Dermis microvascular lymphatic vessel endothelial cell (primary cell): ENCODE results near the gene FSD1. TPM values are rescaled to one million over a fixed set of nuclear protein-coding genes. Genes with fewer than 3 reads are reported as not detected.
"Not testable (repeated sequence)": the region's sequence is repeated elsewhere in the genome, so short reads cannot be mapped to it uniquely, and the experiment has no call there.

Experiments used
- DNase-seq, 2 donors: peaks; one replicate each; pipeline versions ENCODE4 v3.0.0 to v3.0.0-alpha.2; 2010; ENCODE audit warnings: low read depth in 2 of 2
- total RNA-seq: library from RNA; depleted of rRNA; stranded (reverse); fragments of >200 nt; gene quantifications from 2 replicates; pipeline ENCODE4 v1.2.1, GENCODE V29; 2014

The FSD1 gene
- total RNA-seq, 1 donor from 2014 or later = 7.4 TPM

DNA sequence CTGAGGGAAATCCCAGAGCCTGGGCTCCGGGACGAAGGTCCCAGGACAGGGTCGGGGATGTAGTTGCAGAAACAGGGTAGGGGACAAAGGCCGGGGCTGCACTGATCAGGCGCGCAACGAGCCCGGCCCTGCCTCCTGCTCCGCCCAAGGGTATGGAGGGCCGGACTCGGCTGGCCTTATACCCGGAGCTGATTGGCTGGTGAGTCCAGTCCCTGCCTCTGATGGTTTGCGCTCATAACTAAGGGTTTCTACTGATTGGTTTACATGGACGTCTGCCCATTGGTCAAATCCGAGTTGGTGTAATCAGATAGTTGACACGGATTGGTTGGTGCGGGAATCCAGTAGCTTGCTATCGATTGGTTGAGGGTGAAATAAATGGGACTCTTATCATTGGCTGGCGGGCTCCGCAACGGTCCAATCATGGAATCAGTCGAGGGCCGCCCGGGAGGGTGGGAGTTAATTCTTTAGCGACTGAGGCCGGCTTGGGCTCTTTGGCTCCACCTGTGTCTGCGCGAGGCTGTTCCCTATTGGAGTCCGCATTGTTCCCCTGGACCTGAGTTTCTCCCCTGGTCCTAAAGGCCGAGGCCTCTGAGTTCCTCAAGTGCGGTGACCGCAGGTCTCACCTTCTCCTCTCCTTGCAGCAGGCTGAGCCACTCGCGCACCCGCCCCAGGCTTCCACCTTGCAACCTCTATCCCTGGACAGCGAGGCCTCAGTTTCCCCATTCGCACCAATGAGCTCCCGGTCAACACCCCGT is 38.4 kb downstream of the FSD1 start:
- DNase-seq = peak; percentile 100

DNA sequence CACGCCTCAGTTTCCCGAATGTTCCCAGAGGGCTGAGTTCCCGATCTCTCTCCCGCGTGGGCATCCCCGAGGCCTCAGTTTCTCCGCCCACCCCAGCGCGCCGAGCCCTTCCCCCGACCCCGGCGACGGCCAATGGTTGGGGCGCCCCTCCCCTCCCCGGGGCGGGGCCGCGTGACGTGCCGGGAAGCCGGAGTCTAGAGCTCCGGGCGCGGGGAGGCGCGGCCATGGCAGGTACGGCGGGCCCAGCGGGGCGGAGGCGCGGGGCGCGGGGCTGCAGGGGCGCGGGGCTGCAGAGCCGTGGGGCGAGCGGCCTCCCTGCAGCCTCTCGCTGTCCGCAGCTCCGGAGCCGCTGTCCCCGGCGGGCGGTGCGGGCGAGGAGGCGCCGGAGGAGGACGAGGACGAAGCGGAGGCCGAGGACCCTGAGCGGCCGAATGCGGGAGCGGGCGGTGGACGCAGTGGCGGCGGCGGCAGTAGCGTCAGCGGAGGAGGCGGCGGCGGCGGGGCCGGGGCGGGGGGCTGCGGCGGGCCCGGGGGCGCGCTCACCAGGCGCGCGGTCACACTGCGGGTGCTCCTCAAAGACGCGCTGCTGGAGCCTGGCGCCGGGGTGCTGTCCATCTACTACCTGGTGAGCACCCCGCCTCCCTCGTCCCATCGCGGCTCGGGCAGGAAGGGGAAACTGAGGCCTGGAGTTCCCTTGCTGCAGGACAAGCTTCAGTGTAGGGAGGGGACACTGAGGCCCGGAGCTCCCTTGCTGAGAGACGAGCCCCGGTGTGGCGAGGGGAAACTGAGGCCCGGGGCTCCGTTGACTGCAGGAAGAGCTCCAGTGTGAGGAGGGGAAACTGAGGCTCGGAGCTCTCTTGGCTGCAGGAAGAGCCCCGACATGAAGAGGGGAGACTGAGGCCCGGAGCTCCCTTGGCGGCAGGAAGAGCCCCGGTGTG is 39.2 kb downstream of the FSD1 start, which contains the start of gene MPND:
Gene MPND (plus strand): TSS at position 193 of the 938 bp plus-strand sequence. CDS start 32 bp downstream, at position 225.
- DNase-seq = peak; percentile 47 to 86

DNA sequence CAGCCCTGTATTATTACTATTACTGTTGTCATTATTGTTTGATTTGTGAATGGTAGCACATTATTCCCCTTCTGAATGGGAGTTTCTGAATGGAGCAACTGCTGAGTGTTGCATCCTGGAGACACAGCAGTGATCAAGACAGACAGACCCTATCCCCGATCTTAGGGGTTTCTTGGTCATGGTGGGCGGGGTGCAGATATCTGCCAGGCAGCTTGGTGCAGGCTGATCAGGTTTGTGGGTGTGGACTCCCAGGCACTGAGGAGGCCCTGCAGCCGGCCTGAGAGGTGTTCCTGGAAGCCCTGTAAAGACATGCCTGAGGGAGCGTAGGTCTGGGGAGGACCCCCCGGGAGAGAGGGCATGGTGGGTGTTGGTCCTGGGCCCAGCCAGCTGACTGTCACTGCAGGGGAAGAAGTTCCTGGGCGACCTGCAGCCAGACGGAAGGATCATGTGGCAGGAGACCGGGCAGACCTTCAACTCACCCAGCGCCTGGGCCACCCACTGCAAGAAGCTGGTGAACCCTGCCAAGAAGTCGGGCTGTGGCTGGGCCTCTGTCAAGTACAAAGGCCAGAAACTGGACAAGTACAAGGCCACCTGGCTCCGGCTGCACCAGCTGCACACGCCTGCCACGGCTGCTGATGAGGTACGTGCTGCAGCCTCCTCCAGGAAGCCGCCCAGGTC is 41.1 kb downstream of the FSD1 start:
- DNase-seq = no peak

DNA sequence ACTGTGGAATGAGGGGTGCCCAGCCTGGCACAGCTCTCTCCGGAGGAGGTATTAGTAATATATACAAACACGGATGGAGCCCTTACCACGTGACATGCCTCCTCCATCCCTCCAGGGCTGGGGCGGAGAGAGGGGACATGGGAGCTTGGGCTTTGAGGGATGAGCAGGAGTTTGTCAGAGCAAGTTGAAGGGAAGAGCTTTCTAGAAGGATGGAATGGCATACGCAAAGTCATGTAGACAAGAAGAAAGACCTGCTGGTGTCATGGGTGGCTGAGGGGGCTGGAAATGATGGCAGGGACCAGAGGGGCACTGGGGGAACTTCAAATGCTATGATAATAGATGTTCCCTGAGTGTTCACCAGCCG is 41.6 kb downstream of the FSD1 start:
- no peak for DNase-seq

DNA sequence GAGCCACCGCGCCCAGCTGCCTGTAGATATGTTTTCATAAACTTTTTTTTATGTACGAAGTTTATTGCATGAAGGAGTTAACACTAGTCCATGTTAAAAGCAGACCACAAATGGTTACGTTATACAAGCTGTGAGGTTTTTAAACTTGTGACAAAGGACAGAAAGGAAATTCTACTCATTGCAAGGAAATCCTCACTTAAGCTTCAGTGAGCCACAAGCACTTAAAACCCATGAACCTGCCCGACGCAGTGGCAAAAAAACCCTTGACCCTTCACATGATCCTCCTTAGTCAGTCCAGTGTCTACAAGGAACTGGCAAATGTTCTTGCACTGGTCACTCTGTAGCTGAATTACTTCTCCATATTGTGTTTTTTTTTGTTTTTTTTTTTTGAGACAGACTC is 43.1 kb downstream of the FSD1 start:
- DNase-seq = no peak

DNA sequence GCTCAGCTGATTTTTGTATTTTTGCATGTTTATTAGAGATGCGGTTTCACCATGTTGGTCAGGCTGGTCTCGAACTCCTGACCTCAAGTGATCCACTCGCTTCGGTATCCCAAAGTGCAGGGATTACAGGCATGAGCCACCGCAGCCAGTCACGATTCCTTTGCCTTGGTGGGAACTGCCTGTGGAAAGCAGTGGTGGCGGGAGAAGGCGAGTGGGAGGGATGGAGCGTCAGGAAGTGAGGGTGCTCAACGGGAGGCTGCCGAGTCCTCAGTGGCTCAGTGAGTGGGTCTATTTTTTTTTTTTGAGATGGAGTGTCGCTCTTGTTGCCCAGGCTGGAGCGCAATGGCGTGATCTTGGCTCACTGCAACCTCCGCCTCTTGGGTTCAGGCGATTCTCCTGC is 44.8 kb downstream of the FSD1 start:
- not testable (repeated sequence) for DNase-seq

DNA sequence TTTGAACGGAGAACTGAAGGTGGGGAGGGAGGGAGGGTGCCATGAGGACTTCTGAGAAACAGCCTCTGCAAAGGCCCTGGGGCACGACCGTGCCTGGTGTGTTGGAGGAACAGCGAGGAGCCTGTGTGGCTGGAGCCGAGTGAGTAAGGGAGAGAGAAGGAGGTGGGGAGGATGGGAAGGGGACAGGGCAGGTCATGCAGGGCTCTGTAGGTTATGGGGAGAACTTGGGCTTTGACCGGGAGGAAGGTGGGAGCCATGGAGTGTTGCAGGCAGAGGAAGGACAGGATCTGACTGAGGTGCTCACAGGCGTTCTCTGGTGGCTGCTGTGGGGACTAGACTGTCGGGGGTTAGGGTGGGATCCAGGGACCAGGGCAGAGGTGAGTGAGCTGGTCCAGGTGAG is 45.7 kb downstream of the FSD1 start:
- DNase-seq = no peak

DNA sequence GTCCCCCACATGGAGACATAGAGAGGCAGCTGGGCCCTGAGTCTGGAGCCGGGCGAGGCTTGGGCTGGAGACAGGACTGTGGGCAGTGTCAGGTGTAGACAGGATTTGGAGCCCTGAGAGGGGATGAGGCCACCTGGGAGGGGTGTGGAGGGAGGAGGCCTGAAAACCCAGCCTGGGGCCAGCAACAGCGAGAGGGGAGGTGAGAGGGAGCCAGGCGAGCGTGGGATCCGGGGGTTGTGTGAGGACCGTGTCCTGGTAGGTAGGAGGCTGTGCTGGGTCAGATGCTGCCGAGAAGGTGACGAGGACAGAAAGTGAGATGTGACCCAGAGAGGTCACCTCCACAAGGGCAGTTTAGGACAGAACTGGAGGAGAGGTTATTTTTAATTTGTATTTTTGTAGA is 46.3 kb downstream of the FSD1 start:
- DNase-seq = no peak

DNA sequence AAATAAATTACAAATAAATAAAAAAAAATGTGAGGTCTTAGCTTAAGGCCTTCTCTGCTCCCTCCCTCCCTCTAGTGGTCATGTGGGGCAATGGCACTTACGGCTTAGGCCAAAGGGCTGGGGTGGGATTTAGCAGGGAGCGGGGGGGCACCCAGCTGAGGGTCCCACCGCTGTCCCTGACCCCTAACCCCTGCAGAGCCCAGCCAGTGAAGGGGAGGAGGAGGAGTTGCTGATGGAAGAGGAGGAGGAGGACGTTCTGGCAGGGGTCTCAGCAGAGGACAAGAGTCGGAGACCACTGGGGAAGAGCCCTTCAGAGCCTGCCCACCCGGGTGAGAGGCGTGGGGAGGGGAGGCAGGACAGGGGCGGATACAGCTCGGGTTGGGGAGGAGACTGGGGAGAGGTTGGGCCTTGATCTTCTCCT is 48.3 kb downstream of the FSD1 start:
- peak; percentile 59 to 75 for DNase-seq

DNA sequence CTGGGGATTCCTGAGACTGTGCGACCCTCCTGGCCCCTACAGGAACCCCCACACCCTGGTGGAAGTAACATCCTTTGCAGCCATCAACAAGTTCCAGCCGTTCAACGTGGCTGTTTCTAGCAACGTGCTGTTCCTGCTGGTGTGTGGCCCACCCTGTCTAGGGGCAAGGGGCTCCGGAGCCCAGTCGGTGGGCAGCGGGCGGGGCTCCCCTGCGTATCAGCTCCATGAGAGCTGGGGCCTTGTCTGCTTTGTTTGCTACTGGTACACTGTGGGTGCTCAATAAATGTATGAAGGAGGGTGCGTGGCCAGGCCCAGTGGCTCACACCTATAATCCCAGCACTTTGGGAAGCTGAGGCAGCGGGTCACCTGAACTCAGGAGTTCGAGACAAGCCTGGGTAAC is 49.9 kb downstream of the FSD1 start:
- DNase-seq = no peak

DNA sequence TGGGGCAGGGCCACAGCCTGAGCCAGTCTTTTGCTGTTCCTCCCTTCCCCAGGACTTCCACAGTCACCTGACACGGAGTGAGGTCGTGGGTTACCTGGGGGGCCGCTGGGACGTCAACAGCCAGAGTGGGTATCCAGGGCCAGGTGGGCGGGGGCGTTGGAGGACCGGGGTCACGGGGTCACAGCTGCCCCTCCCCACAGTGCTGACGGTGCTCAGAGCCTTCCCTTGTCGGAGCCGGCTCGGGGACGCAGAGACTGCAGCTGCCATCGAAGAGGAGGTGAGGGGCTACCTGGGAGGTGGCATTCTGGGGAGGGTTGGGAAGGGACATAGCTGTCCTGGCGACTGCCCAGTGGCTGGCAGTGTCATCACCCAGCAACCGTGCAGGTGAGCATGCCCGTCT is 50.5 kb downstream of the FSD1 start:
- DNase-seq = no peak

DNA sequence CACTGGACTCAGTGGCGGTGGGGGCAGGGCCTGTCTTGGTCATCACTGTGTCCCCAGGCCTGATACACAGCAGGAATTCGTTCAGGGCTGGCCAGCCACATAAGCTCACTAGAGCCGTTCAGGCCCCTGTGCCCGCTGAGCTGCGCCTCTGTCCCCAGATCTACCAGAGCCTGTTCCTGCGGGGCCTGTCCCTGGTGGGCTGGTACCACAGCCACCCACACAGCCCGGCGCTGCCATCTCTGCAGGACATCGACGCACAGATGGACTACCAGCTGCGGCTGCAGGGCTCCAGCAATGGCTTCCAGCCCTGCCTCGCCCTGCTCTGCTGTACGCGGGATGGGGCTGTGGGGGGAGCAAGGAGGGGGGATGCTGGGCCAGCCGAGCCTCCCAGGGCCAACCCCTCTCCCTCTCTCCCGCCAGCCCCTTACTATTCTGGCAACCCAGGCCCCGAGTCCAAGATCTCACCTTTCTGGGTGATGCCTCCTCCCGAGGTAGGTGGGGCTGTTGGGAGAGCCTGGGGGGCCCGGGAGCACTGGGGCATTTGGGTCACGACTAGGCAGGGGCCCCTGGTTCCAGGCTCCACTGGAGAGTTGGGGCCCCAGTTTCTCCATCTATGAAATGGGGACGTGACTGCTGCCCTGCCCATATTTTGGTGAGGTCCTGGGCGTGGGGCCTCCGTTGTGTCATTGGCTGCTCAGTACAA is 52.8 kb downstream of the FSD1 start:
- DNase-seq = no peak

DNA sequence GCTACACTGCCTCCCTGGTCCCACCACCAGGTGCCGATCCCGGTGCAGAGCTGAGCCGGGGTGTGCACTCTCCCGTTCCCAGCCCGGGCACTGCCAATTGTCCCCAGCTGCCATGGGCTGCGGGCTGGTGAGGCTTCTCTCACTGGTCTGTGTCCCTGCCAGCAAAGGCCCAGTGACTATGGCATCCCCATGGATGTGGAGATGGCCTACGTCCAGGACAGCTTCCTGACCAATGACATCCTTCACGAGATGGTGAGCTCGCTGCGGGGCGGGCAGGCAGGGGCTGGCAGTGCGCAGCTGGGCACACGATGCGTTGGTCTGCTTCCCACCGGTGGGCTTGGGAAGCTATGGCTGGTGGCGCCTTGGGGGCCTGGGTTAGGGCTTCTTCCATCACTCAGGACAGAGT is 53.5 kb downstream of the FSD1 start:
- no peak for DNase-seq

DNA sequence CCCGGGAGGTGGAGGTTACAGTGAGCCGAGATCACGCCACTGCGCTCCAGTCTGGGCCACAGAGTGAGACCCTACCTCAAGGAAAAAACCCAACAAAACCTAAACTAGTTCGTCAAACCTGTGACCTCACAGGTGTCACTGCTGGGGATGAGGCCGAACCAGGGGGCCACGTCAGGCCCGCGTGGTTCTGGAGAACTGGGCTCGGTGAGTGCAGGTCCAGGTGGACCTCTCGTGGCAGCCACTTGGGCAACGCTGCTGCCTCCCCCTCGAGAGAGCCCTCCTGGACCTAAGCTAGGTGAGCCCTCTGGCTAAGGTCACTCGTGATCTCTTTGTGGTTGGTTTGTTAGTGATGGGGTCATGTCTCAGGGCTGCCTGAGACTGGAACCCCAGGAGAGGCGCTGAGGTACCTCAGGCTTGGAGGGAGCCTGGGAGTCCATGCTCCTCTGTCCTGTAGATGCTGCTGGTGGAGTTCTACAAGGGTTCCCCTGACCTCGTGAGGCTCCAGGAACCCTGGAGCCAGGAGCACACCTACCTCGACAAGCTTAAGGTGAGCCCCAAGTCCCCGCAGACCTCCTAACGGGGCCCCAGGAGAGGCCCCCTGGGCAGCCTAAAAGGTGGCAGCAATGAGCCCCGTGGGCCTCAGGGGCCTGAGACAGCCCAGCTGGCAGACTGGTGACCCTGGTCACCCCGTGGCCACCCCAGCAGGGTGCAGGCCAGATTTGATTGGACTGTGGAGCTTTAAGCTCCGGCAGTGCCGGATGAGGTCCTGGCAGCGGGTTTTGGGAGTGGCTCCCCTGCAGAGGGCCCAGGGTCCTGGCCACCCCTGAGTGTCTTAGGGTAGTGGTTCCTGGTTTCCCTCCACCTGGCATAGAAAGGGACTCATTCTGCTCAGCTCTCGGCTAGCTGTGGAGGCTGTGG is 54.6 kb downstream of the FSD1 start:
- DNase-seq = no peak

DNA sequence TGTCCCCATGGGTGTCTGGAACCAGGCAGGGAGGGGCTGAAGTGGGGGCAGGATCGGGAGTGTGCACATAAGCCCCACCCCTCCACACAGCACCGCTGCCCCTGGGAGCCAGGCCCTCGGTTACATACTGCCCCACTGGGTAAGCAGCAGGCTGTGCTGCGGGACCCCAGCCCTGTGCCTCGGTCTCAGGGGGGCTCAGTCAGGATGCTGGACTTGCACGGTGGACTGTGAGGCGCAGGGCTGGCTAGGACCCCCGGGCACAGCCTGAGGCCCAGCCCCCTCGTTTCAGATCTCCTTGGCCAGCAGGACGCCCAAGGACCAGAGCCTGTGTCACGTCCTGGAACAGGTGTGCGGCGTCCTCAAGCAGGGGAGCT is 55.2 kb downstream of the FSD1 start:
- no peak for DNase-seq

DNA sequence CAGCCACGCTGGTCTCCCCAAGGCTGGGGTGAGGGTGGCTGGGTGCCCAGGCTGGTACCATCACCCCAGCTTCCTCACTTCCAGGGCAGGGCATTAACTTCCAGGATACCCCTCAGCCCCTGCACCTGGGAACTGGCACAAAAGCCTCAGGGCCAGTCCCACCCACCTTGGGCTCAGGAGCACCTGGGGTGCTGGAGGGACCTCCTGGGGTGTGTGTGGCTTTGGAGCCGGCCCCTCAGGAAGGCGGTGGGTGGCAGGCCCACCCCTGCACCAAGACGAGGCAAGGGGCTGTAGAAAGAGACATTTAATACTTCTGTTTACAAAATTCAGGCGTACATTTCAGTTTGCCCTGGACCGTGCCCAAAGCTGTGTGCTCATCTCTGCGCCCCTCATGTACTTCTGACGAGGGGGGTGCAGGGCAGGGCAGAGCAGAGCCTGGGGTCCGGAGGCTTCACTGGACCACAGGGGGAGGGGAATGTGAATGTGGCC is 55.7 kb downstream of the FSD1 start:
- no peak for DNase-seq

DNA sequence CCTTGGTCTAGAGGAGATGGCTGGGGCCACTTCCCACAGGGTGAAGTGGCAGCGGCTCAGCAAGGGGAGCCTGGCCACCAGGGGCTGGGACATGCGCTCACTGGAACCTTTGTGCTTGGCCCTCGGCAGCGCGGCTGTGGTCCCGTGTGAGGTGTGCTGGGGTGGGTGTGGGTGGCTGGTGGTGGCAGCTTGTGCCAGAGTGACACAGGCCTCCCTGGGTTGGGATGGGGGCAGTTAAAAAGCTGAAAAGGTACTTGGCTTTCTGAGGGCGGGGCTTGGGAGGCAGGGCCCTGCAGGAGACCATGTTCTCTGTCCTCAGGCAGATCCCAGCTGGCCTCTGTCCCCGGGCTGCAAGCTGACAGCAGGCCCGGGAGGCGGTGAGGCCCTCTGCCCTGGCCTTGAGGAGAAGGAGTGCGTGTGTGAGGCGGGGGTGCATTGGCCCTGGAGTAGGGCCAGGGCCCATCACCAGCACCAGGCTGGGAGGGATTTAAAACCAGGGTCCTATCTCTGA is 56.3 kb downstream of the FSD1 start:
- DNase-seq = no peak

DNA sequence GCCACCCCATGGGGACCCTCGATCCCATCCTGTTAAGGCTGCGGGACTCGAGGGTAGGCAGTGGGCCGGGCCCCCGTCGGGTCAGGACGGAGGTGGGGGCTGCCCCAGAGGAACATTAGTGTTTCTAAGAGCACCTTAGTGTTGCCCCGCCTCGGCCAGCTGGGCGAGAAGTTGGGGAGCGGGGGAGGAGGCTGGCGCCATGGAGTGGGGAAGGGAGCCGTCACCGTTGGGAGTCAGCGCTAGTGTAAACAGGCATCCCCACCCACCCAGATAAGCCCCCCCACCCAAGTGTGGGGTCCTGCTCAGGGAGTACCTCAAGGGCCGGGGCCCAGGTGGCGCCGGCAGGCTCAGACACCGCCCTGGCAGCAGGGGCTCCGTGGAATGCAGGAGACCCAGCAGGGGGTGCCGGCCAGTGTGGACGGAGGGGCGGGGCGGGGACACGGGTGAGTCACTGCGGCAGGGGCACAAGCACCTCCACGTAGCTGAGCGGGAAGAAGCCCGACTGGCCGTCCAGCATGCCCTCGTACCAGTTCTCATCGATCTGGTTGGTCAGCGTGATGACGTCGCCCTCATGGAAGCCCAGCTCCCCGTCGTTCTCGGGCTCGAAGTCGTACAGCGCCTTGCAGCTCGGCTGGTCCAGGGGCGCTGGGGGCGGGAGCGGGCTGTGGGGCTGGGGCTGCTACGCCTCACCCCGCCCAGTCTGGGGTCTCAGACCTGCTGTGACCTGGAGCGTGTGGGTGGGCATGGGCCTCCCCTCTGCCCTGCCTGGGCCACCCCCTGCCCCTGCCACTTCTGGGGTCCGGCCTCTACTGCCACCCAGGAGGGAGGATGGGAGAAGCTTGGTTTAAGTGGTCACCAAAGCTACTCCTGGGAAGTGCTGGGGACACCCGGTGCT is 57.0 kb downstream of the FSD1 start:
- DNase-seq = no peak
